Activated gamma-delta T cell (primary cell): ENCODE measurements around the gene IL2RG.

Experiments
- DNase-seq: peaks from one replicate; lab custom pipeline; 2025; lab: John Stamatoyannopoulos, UW

The IL2RG gene

GRCh38 chrX:71107762-71108360 is 3.5 kb downstream of the IL2RG start:
- DNase-seq = no peak

- no peak for DNase-seq
Observed at GRCh38 chrX:71107245-71107644, 4.1 kb downstream of the IL2RG start.

GRCh38 chrX:71106427-71106826 is 5.0 kb downstream of the IL2RG start, which contains the start of gene CXorf65:
Gene CXorf65 (minus strand): TSS chrX:71106740. CDS start chrX:71106556, 184 bp downstream.
- no peak for DNase-seq

GRCh38 chrX:71105628-71106027 is 5.7 kb downstream of the IL2RG start:
- no peak for DNase-seq

- DNase-seq = peak; percentile 9
Observed at GRCh38 chrX:71103110-71103983, 8.0 kb downstream of the IL2RG start.

GRCh38 chrX:71102292-71102691 is 9.1 kb downstream of the IL2RG start:
- DNase-seq = no peak

- no peak for DNase-seq
Observed at GRCh38 chrX:71100581-71101505, 10.5 kb downstream of the IL2RG start.

- DNase-seq = no peak
Observed at GRCh38 chrX:71099736-71100135, 11.6 kb downstream of the IL2RG start.

GRCh38 chrX:71098951-71099506 is 12.3 kb downstream of the IL2RG start:
- no peak for DNase-seq

GRCh38 chrX:71098302-71098701 is 13.1 kb downstream of the IL2RG start:
- DNase-seq = no peak

GRCh38 chrX:71096760-71097032 is 14.7 kb downstream of the IL2RG start:
- DNase-seq = no peak

GRCh38 chrX:71095981-71096759 is 15.2 kb downstream of the IL2RG start:
- DNase-seq = peak; percentile 17

- peak; percentile 84 for DNase-seq
Observed at GRCh38 chrX:71095555-71095980, 15.8 kb downstream of the IL2RG start, which contains the start of gene FOXO4. Gene FOXO4 (plus strand): TSS chrX:71095851. CDS start chrX:71096529, 678 bp downstream.

- DNase-seq = no peak
Observed at GRCh38 chrX:71095033-71095432, 16.3 kb downstream of the IL2RG start.

- no peak for DNase-seq
Observed at GRCh38 chrX:71091263-71091662, 20.1 kb downstream of the IL2RG start.

GRCh38 chrX:71085900-71086299 is 25.5 kb downstream of the IL2RG start:
- DNase-seq = no peak

- no peak for DNase-seq
Observed at GRCh38 chrX:71082822-71083221, 28.6 kb downstream of the IL2RG start.

- DNase-seq = no peak
Observed at GRCh38 chrX:71082124-71082647, 29.2 kb downstream of the IL2RG start.

GRCh38 chrX:71081330-71082123 is 29.9 kb downstream of the IL2RG start:
- DNase-seq = no peak

GRCh38 chrX:71070531-71070930 is 40.8 kb downstream of the IL2RG start:
- no peak for DNase-seq
